ENCODE results near the gene PLXNB3. TPM values are rescaled to one million over a fixed set of nuclear protein-coding genes. Genes with fewer than 3 reads are reported as not detected.
A peak's percentile ranks its signal among the peaks of the same experiment; 100 is the strongest.
"Not testable (repeated sequence)": the region's sequence is repeated elsewhere in the genome, so short reads cannot be mapped to it uniquely, and the experiment has no call there.

The PLXNB3 gene
- total RNA-seq, 1 donor from 2014 or later: 5.8 TPM

- peaks cover 2% of the 10 kb centered on the region for H3K9me3 Mint-ChIP-seq (ENCODE audit: unreplicated experiment)
- TF ChIP-seq CTCF (IDR thresholded peaks at IDR 0.05; ENCODE audit: partially characterized antibody, unreplicated experiment): peak; percentile 15
- DNase-seq: no peak
- no peak overlapping the region for H3K4me3 Mint-ChIP-seq (ENCODE audit: unreplicated experiment)
- peaks cover 4% of the 10 kb centered on the region for H3K4me1 Mint-ChIP-seq (ENCODE audit: low read depth, unreplicated experiment)
- H3K36me3 Mint-ChIP-seq (ENCODE audit: unreplicated experiment): no peaks in the 10 kb centered on the region
- no peaks in the 10 kb centered on the region for H3K27me3 Mint-ChIP-seq (ENCODE audit: unreplicated experiment)
- peak overlapping the region; percentile 66 for H3K27ac Mint-ChIP-seq (ENCODE audit: unreplicated experiment)
Observed at GRCh38 chrX:153744210-153745066, 19.6 kb upstream of the PLXNB3 start.

- H3K4me1 Mint-ChIP-seq (ENCODE audit: low read depth, unreplicated experiment); DNase-seq; H3K9me3 Mint-ChIP-seq (ENCODE audit: unreplicated experiment); H3K27me3 Mint-ChIP-seq (ENCODE audit: unreplicated experiment); H3K36me3 Mint-ChIP-seq (ENCODE audit: unreplicated experiment): not testable (repeated sequence)
- Mint-ChIP-seq H3K27ac (ENCODE audit: unreplicated experiment) (peak overlapping the region; percentile 66), H3K4me3 (ENCODE audit: unreplicated experiment) (peak overlapping the region; percentile 63)
Observed at GRCh38 chrX:153745067-153745433, 19.0 kb upstream of the PLXNB3 start.

GRCh38 chrX:153746359-153746758 lies 17.7 kb upstream of the PLXNB3 start:
- no peaks in the 10 kb centered on the region for H3K27me3 Mint-ChIP-seq (ENCODE audit: unreplicated experiment)
- peaks cover 1% of the 10 kb centered on the region for H3K4me1 Mint-ChIP-seq (ENCODE audit: low read depth, unreplicated experiment)
- TF ChIP-seq CTCF (IDR thresholded peaks at IDR 0.05; ENCODE audit: partially characterized antibody, unreplicated experiment): no peak
- H3K9me3 Mint-ChIP-seq (ENCODE audit: unreplicated experiment): peaks cover 2% of the 10 kb centered on the region
- no peak for DNase-seq
- H3K27ac Mint-ChIP-seq (ENCODE audit: unreplicated experiment): no peak overlapping the region
- no peaks in the 10 kb centered on the region for H3K36me3 Mint-ChIP-seq (ENCODE audit: unreplicated experiment)
- peak overlapping the region; percentile 16 for H3K4me3 Mint-ChIP-seq (ENCODE audit: unreplicated experiment)

GRCh38 chrX:153746991-153747390 lies 17.1 kb upstream of the PLXNB3 start:
- H3K4me3 Mint-ChIP-seq (ENCODE audit: unreplicated experiment); H3K27me3 Mint-ChIP-seq (ENCODE audit: unreplicated experiment); DNase-seq; H3K36me3 Mint-ChIP-seq (ENCODE audit: unreplicated experiment); H3K27ac Mint-ChIP-seq (ENCODE audit: unreplicated experiment); H3K4me1 Mint-ChIP-seq (ENCODE audit: low read depth, unreplicated experiment); H3K9me3 Mint-ChIP-seq (ENCODE audit: unreplicated experiment): not testable (repeated sequence)

GRCh38 chrX:153749017-153749416 lies 15.0 kb upstream of the PLXNB3 start:
- not testable (repeated sequence) for H3K4me3 Mint-ChIP-seq (ENCODE audit: unreplicated experiment); H3K27me3 Mint-ChIP-seq (ENCODE audit: unreplicated experiment); H3K27ac Mint-ChIP-seq (ENCODE audit: unreplicated experiment); DNase-seq; H3K36me3 Mint-ChIP-seq (ENCODE audit: unreplicated experiment); H3K4me1 Mint-ChIP-seq (ENCODE audit: low read depth, unreplicated experiment); H3K9me3 Mint-ChIP-seq (ENCODE audit: unreplicated experiment)

GRCh38 chrX:153750127-153750774 lies 13.8 kb upstream of the PLXNB3 start:
- peaks cover under 1% of the 10 kb centered on the region for H3K9me3 Mint-ChIP-seq (ENCODE audit: unreplicated experiment)
- no peak overlapping the region for H3K27ac Mint-ChIP-seq (ENCODE audit: unreplicated experiment)
- H3K27me3 Mint-ChIP-seq (ENCODE audit: unreplicated experiment): no peaks in the 10 kb centered on the region
- H3K4me1 Mint-ChIP-seq (ENCODE audit: low read depth, unreplicated experiment): no peaks in the 10 kb centered on the region
- no peak for TF ChIP-seq CTCF (IDR thresholded peaks at IDR 0.05; ENCODE audit: partially characterized antibody, unreplicated experiment)
- H3K36me3 Mint-ChIP-seq (ENCODE audit: unreplicated experiment): no peaks in the 10 kb centered on the region
- DNase-seq: no peak
- H3K4me3 Mint-ChIP-seq (ENCODE audit: unreplicated experiment): peak overlapping the region; percentile 30

Measured in glutamatergic neuron (in vitro differentiated cells).